HG03432 (cell line): Measurements from ENCODE around the gene SORCS3.

Experiments
- ATAC-seq: cut with Tn5 transposase; IDR thresholded peaks from one replicate; pipeline ENCODE4 v1.9.1; 2021; ENCODE audit warnings: mild to moderate bottlenecking, moderate library complexity; ENCODE audit not compliant: unreplicated experiment

SORCS3 gene

DNA sequence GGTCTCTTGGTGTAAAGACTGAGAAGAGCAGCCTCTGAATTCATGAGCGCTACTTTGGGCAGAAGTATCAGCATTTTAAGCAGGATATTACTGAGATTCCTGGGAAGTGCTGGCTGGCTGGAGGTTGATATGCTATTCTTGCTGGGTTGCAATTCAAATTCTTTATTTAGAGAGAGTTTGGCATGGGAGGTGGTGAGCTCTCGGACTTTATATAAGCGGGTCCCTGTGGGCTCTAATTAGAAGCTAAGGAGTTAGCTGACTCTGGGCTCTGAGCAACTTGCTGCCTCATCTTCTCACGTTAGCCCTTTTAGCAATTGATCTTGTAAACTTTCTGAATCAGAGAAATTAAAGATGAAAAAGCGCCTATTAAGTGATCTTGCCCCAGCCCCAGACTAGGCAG, 430.9 kb downstream of the SORCS3 start:
- ATAC-seq, result no peak

DNA sequence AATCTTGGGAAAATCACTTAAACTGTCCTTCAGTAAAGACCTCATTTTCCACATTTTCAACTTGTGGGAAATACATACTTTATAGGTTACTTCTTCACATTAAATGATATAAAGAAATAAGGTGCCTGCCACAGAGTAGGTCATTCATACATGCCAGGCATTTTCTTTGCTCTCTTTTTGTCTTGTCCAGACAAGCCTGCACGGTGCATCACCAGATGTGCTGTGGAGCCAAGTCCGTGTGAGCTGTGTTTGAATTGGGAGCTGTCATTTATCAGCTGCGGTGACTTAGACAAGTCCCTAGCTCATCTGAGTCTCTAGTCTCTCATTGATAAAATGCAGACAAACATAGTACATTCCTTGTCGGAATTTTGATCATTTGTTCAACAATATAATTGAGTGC, 432.9 kb downstream of the SORCS3 start:
- no peak for ATAC-seq

DNA sequence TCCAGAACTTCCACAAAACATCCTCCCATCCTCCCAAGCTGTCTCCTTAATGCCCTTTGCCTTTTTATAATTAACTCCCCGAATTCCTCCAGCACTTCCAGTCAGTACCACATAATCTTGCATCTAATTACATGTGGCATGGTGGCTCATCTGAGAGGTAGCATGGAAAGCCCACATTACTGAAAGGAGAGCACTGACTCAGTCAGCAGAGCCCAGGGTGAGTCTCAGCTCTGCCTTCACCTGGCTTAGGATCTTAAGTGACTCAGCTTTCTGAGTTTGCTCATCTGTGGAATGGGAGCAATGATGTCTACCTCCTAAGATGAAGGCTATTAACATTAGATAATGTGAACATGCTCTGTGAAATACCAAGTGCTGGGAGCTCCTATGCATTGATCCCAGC, 433.9 kb downstream of the SORCS3 start:
- ATAC-seq, result no peak

DNA sequence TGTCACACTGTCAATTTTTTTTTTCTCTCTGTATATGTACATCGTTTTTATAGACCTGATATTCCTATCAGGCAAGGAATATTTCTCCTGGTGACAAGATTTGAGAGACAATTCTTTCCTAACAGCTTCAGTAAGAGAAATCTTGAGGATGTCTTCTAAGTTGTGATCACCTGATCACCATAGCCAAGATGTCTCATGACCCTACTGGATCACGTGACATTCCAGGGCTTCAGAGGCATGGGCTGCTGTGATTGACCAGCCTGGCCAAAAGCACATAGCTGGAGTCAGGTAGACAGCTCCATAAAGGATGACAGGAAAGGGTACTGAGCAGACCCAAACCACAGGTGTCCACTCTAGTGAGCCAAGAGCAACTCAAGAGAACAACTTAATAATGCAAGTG, 444.9 kb downstream of the SORCS3 start:
- ATAC-seq, result no peak

DNA sequence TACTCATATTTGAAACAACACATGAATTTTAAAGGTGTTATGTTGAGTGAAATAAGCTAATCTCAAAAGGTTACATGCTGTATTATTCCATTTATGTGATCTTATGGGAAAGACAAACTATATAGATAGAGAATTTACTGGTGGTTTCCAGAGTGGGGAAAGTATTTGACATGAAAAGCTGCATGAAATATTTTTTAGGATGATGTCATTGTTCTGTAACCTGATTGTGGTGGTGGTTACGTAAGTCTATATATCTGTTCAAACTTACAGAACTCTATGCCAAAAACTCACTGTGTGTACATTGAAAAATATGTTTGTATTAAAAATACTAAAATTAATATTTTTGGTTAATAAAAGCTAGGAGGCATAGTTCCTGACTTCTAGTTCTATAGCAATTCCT, 453.0 kb downstream of the SORCS3 start:
- ATAC-seq, result no peak

DNA sequence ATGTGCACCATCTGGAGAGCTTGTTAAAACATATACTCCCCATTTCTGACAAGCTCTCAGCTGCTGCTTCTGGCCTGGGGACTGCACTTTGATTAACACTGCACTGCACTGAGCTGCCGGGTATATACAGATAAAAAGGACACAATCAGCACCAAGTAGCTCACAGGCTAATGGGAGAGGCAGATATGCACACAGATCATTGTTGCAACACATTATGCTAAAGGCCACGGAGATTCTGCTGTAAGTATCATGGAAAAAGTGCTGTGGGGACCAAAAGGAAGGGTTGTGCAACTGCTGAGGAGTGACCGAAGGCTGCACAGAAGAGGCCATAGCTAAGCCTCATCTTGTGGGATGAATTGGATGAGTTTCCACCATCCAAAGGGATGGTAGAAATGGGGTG, 455.2 kb downstream of the SORCS3 start:
- ATAC-seq, result no peak

DNA sequence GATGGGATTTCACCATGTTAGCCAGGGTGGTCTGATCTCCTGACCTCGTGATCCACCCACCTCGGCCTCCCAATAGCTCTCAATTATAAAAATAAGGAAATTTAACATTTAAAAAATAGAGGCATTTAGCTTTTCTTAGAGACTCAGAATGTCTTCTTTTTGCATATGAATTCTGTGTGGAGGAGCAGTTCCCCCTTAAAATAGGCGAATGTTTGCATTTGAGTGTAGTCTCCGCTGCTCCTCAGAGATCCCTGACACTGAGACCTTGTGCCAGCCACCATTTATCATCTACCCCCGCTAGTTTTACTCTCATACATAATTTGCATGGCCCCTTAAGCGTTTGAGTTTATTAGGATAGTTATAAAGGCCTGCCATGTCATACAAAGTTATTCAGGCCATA, 461.9 kb downstream of the SORCS3 start:
- ATAC-seq, result no peak

DNA sequence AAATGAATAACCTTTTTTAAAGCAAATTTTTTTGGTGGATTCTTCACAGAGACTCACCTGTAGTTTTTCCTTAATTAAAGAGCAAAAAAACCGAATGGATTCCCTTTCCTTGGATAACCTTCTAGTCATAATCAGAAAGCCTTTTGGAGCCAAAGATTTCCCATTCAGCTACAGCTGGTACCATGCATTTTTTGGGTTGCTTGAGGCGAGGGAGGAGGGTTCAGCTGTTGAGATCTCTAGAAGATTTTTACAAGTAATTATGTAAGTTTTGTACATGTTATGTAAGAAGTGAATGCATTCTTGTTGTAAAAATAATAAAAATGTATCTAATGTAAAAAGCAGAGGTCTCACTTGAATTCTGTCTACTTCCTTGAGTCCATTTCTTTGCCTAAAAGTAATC, 463.2 kb downstream of the SORCS3 start:
- ATAC-seq, result no peak

DNA sequence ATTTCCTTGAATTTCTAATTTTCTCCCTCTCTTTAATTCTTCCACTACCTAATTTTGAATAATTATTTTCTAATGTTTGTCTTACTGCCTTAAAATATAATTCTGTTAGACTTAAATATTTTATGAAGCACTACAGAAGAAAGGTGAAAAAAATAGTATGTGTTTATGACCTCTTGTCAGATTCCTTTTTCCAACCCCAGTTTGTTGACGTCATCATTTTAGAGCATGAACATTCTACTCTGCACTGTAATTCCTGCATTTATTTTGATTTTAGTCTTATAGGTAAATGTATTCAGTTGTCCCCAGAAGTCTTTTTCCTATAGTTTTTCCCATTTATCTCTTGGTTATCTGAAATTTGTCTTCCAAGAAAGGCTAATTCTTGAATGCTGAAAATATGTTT, 468.1 kb downstream of the SORCS3 start:
- no peak for ATAC-seq

DNA sequence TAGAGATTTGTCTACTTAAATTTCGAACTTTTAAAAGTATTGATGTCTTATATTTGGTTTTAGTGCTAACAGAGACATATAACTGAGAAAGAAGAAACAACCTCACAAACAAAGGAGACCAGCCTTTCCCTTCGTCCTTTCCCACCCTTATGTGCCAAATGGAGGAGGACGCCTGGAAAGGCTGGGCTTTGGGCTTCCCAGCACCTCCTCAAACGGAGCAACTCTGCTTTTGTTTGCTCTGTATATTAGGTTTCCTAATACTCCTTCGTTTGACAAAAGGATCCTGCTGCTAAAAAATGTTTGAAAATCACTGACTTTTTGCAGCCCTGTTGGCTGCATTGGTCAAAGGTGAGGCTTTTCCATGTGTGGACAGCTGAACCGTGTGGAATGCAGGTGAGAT, 471.8 kb downstream of the SORCS3 start:
- ATAC-seq, result no peak

DNA sequence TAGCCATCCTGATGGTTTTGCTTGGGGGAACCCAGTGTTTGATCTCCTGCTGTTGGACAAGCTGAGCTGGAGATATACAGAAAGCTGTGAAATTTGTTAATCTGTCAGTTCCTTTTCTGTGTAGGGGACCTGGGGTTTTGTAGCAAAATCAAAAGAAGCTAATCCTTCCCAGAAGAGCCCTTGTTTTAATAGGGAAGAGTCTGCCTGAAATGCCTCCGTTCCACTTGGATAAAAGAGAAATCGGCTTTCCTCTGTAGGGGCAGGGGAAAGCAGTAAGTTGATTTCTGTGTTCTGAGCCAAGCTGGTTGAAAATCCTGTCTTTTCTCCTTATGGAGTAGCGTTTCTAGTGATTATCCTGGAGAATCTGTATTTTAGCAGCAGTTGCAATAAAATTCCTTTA, 472.6 kb downstream of the SORCS3 start:
- no peak for ATAC-seq

DNA sequence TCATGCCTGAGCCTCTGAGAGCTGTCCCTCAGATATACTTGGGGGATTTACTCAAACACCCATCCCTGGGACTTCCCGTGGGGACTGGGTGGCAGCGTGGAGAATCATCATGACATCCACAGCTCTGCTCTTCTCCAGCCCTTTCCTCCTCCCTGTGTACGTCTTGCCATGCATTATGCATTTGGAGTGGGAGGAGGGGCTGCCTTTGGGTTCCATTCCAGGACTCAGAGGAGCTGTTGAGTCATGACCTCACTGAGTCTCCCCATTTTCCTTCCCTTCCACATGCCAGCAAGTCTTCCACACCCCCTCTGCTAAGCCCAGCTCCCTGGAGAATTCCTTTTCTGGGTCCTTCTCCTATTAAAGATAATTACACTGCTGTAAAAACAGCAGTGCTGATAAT, 480.7 kb downstream of the SORCS3 start:
- no peak for ATAC-seq

DNA sequence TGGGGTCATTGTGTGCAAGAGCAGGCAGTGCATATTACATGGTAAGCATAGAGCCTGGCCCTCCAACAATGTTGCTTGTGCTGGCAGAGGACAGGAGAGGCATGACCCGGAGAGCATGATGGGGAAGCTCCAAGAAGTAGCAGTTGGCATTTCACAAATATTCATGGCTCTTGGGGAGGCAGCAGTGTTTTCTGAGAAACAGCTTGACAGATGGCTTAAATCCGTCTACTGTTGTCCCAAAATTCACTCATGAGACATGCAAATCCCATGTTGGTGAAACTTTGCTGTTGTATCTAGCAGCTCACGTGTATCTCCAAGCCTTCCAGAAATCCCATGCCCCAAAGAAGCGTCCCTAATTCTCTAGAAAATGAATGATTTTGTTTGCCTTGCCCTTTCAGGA, 487.0 kb downstream of the SORCS3 start:
- ATAC-seq, result no peak

DNA sequence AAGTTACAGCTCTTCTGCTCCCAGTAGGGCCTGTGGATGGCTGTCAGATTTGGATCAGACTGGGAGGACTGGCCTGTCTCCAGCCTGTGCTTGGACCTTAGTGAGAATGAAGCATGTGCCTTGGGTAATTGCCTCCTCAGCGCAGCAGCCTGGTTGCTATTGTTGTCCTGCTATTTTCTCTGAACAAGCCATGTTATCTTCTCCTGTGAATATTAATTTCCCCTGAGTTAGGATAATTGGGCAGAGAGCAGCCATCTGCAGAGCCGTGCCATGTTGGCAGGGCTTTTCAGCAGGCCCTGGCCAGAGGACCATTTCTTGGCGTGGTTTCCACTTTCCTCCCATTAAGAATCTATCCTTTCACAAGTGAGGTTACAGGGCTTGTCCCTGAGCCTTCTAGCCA, 497.3 kb downstream of the SORCS3 start:
- no peak for ATAC-seq

DNA sequence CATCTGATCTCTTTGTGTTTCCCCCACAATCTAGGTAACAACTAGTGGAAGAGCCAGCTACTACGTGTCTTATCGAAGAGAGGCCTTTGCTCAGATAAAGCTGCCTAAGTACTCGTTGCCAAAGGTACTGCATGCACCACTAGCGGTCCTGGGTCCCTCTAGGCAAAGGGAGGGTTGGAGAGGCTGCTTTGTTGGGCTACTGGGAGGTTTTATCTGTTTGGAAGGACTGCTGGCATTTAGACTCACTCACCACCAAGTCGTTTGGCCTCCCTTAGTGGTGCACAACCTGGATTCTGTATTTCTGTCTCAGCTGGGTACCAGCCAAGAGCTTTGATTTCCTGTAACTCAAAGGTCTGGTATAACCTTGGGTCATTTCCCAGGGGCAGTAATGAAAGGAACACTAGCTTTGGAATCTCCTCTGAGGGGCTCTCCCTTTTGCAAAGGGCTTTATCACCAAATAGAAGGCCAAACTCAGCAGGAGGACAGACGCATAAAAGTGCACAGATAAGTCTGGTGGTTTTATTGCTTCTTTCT, 498.3 kb downstream of the SORCS3 start:
- no peak for ATAC-seq

DNA sequence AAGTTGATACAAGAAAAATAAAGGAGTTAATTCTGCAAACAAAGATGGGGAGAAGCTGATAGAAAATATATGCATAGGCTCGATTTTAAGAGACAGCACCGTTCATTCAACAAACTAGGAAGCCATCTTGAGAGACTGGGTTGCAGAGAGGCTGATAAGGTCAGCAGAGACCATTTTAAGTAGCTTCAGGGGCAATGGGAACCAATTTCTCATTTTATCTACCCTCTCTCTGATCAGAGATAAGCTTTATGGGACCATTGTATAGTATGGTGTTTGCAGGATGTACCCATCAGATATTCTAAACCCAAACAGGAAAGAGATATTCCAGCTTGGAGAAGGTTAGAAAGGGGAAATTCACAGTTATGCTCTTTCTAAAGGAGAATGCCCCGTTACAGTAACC, 499.5 kb downstream of the SORCS3 start:
- ATAC-seq, result no peak

DNA sequence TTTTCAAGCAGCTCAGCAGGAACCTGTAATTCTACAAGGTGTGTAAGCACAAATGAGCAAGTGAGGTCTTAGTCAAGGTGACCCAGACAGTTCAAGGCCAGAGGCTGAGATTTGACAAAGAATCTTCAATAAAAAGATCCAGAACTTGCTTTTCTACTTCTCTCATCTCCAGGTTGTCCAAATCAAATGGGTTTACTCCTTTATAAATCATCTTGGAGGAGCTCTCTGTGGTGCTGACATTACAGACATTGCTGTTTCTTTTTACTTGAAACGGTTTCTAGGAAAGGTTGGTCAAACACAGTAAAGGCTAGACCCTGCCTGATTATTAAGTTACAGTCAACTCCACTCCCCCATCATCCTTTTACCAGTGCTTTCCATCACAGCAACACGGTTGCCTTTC, 504.6 kb downstream of the SORCS3 start:
- ATAC-seq, result no peak

DNA sequence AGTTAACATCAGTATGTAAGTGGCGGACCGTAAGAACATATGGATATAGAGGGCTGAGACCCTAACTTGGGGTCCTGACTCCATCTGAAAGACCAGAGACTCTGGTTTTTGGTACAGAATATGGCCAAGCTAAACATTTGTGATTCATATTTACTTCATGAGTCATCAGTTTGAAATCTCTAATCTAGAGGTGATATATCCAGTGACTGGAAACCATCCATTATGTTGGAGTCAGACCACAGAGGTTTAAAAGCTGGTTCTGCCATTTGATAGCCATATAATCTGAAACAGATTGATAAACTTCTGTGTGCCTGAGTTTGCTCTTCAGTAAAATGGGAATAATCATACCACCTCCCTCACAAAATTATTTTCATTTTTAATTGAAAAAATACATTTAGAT, 505.3 kb downstream of the SORCS3 start:
- no peak for ATAC-seq

DNA sequence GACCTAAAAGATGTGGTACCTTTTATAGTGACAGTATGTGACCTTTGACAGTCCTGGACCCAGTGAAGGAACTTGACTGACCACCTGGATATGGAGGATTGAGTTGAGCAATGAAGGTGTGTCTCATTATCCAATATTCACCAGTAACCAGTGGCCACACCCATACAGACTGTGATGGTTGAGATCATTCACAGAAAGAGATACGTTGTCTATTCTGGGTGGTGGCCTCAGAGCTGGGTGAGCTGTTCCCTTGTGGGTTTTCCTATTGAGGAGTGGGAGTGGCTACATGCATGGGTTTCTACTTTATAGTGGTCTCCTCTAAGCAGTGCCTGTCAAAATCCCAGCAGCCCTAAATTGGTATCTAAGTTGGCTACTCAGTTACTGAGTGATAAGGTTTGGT, 507.4 kb downstream of the SORCS3 start:
- ATAC-seq, result no peak

DNA sequence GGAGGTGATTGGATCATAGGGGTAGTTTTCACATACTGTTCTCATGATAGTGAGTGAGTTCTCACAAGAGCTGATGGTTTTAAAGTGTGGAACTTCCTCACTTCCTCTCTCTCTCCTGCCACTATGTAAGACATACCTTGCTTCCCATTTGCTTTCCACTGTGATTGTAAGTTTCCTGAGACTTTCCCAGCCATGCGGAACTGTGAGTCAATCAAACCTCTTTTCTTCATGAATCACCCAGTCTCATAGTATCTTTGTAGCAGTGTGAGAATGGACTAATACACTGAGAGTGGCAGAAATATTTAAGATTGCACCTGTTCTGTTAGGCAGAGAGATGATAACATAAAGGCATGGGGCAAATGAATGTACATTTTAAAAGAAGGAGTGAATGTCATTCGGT, 507.8 kb downstream of the SORCS3 start:
- ATAC-seq, result no peak

DNA sequence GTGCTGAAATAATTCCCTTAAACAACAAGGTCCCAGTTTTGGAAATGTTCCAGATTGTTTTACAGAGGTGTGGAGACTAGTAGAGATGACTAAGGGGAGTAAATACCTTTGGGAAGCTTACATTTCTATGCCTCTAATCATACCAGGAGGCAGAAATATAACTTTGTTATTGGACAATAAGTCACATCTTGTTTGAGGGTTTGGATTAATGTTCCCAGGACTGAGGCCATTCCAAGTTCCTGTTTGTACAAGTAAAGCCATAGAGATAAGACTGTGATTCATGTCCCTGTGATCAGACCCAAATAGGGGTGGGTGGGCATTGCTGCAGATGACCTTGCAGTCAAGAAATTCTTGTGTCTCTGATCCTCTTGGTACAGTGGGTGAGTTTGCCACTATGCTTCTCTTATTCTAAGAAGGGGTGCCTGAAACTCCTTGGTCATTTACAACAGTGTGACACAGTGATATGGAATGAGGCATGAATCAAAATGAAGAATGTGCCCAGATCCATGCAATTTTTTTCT, 508.3 kb downstream of the SORCS3 start:
- no peak for ATAC-seq

DNA sequence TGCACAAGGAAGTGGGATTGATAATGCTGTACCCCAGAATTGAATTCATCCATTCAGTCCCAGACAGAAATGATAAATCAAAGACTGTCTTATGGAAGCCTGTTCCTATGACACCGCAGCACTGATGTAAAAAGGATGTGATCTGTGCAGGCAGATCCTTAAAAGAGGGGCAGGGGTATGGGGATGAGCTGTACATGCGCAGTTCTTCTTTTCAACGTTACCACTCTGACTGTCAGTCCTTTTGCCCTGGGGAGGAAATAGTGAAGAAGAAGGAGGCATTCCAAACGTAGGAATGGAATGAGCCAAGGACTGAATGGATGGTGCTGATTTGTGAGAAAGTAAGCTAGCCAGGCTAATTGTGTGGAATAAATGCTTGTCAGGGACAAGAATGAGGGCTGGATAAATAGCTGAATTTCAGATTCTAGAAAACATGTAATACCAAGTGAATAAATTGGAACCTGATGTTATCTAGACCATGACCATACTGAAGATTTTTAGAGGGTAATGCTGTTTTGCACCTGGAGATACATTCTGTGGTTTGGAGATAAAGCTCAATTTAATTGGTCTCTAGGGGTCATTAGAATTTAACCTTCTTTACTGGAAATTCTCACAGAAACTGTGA, 509.3 kb downstream of the SORCS3 start:
- ATAC-seq, result no peak

DNA sequence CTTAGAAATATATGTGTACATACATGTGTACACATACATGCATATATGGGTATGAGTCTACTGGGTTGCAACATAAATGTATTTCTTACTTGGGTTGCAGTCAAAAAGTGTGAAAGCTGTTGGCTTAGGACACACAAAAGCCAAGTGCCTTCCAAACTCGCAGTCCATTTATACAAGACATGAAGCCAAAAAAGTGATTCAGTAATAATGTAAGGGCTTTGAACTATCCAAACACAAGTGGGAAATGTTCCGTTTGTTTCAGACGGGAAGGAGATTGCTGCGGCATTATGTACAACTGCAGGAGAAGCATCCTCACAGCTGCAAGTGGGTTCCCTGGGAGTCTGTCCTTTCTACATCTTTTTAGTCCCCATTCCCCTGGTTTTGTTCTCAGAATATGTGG, 513.6 kb downstream of the SORCS3 start:
- ATAC-seq, result no peak
